A549 treated with Mapracorat at 1 μM for 4 hours (cell line): ENCODE data around the gene GFOD1. TPM values are rescaled to one million over a fixed set of nuclear protein-coding genes. Genes with fewer than 3 reads are reported as not detected.

ENCODE experiments used
- total RNA-seq: library from RNA; stranded (reverse); fragments of 200-300 nt; extraction: Qiagen RNA extraction; gene quantifications from 5 replicates; pipeline ENCODE4 v1.2.3, GENCODE V29; 2022

GFOD1 gene, protein sequence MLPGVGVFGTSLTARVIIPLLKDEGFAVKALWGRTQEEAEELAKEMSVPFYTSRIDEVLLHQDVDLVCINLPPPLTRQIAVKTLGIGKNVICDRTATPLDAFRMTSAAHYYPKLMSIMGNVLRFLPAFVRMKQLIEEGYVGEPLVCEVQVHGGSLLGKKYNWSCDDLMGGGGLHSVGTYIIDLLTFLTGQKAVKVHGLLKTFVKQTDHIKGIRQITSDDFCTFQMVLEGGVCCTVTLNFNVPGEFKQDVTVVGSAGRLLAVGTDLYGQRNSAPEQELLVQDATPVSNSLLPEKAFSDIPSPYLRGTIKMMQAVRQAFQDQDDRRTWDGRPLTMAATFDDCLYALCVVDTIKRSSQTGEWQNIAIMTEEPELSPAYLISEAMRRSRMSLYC
- 1.5 to 1.9 TPM (median 1.6 TPM) in 5 replicates for total RNA-seq

DNA sequence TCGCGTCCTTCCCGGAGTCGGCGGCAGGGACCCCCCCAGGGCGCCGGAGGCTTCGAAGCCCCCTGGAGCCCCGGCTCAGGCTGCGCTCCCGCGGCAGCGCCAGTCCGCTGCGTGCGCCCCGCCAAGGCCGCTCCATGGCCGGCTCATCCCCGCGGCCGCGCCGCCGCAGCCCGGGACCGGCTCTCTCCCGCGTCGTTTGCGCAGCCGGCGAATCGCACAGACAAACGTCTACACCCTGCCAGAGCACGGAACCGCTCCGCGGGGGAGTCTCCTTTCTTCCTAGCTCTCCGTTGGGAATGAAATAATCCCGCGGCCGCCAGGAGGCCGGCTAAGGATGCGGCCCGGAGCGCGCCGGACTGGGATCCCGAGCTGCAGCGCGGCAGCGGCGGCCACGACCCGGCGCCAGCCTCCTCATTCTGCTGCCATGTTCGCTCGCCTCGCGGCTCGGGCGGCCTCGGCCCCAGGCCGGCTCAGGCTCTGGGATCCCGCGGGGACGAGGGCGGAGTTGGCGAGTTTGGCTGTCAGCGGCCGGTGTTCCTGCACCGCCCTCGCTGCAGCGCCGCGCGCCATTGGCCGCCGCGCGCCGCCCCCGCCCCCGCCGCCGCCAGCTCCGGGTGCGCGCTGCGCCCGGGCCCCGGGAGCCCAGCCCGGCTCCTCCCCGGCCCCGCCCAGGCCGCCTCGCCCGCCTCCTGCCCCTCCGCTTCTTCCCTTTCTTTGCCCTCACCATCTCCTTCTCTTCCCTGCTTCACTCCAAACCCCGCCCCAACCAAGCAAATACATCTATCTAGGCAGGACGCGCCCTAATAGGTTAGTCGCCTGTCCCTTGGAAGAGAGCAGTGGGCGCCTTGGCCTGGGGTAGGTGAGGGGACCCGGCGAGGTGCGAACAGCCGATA, at the start of gene GFOD1:
TSS of gene GFOD1 (minus strand) at position 479 of the 893 bp plus-strand sequence. CDS start 710 bp downstream, outside the sequence.

DNA sequence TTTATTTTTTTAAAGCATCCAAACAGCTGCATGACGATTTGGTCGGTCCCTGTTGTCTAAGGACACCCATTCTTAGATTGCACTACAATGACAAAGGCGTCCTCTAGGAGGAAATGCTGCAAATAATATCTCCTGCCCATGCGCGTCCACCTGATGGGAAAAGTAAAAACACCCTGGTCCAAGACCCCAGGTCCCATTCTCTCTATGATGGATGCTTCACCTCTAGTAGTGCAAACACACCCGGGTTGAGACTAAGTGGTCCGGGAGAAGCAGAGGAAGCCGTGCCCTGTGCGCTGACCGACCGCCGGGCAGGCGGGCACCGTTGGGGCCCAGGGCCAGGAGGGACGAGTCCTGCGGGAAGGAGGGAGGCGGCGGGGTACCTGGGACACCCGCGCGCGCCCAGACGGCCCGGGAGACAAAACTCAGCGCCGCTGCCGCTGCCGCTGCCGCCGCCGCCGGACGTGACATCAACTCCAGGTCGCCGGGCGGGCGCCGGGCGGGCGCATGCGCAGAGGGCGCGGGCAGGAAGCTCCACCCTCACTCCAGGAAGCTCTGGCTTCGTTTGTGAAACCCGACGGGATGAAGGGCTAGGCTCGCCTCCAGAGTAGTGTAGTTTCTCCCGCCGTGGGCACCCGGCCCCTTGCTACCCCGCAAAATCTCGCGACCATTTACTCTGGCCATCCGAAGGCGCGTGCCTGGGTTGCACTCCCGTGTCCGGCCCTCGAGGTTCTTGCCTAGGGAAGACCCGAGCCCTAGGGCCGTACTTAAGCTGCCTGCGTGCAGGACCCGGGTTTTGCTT, 159.1 kb downstream of the GFOD1 start, which contains the start of gene TBC1D7:
TSS of gene TBC1D7 (minus strand) at position 462 of the 799 bp plus-strand sequence. CDS start 1,639 bp downstream, outside the sequence.

Other genes starting within 250 kb of the GFOD1 start
- gene TBC1D7, start 159.1 kb downstream of the GFOD1 start, total RNA-seq = 26.2 to 29.7 TPM (median 28.4 TPM) in 5 replicates
- 3.4 to 4.2 TPM (median 3.5 TPM) in 5 replicates for gene SIRT5, start 87.0 kb upstream of the GFOD1 start, total RNA-seq
- 65.2 to 79.4 TPM (median 66.3 TPM) in 5 replicates for gene NOL7, start 127.7 kb upstream of the GFOD1 start, total RNA-seq
- gene RANBP9, start 224.2 kb upstream of the GFOD1 start, total RNA-seq = 11.1 to 15.5 TPM (median 12.0 TPM) in 5 replicates